ENCODE measurements around the gene TNC.

The TNC gene

DNA sequence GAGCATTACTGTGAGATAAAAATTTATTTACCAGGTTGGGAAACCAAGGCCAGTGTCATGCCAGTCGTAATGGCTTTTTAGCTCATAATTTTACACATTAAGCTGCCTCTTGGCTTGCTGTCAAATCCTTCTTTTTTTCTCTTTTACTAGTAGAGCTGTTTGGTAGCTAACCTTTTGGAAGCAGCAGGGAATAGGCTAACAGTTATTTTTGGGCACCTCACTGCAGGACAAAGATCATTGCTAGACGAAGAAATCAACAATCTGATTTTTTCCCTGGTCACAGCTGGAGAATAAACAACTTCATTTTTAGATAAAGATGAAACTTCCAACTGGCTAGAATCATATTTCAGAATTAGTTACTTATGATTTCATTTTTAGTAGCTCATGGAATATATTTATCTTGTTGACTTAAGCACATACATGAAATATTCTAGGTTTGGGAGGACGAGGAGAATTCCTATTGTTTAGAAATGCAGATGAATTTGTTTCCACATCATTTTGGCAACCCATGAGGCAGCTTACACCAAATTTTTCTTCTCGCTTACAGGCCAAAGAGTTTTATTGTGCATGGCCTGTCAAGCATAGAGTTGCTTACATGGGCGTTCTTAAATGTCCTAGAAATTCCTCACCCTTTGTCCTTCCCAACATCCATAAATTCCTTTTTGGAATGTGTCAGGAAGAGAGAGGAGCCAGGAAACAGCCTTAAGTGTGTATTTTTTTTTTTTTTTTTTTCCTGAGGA is 19.6 kb downstream of the TNC start:
- DNase-seq = no peak

- DNase-seq = no peak
Measured at GRCh38 chr9:115093520-115093919, 24.4 kb downstream of the TNC start.

- no peak for DNase-seq
Measured at GRCh38 chr9:115090486-115090885, 27.5 kb downstream of the TNC start.

- DNase-seq = no peak
Measured at GRCh38 chr9:115088860-115089259, 29.1 kb downstream of the TNC start.

GRCh38 chr9:115086886-115087285 is 31.1 kb downstream of the TNC start:
- DNase-seq = no peak

- no peak for DNase-seq
Measured at GRCh38 chr9:115086461-115086860, 31.5 kb downstream of the TNC start.

GRCh38 chr9:115085773-115086377 is 32.1 kb downstream of the TNC start:
- DNase-seq = no peak

DNA sequence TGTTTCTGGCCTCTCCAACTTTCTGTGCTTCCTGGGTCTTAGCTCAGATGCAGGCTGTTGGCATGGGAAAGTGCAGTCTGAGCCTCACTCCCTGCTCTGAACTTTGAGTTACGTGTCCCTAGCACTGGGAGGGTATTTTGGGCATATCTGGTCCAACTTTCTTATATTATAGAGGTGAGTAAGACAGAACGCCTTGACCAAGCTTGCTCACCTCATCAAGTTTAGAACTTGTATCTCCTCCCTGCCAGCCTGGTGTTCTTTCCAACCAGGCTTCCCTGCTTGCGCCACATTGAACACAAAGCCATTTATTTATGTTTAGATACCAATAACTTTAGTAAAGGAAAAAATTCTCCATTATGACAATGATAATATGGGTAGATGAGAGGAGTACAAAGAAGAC is 33.2 kb downstream of the TNC start:
- no peak for DNase-seq

- DNase-seq = no peak
Measured at GRCh38 chr9:115084157-115084556, 33.8 kb downstream of the TNC start.

- no peak for DNase-seq
Measured at GRCh38 chr9:115080242-115080641, 37.7 kb downstream of the TNC start.

DNA sequence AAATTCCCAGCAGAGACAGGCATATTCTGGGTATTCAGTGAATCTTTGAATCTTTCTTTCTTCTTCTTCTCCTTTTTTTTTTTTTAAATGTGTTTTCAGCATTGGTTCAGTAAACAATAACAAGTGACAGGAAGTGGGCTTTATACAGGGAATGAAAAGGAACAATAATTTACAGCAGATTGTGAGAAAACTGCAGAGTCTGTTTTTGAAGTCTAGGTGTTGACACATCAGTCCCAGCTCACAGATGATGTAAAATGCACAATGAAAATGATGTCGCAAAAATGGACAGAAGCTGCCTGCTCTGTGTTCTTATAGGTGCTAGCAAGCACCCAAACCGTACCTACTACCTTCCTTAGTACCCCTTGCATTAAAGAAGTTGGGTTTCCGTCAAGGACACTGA is 38.8 kb downstream of the TNC start:
- no peak for DNase-seq

GRCh38 chr9:115073456-115073855 is 44.5 kb downstream of the TNC start:
- DNase-seq = no peak

- no peak for DNase-seq
Measured at GRCh38 chr9:115071176-115071575, 46.8 kb downstream of the TNC start.

GRCh38 chr9:115069771-115070170 is 48.2 kb downstream of the TNC start:
- DNase-seq = no peak

DNA sequence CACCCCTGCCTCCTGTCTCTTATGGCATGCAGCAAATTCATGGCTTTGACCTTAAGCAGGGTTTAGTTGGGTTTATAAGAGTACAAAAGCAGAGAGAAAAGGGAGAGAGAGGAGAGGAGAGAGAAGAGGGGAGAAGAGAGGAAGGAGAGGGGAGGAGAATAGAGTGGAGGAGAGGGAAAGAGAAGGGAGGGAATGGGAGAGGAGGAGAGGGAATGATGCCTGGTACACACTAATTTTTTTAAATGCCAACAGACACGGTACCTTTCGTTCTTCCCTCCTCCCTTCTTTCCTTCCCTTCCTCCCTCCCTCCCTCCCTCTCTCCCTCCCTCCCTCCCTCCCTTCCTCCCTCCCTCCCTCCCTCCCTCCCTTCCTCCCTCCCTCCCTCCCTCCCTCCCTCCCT is 48.7 kb downstream of the TNC start:
- no peak for DNase-seq

GRCh38 chr9:115068031-115068430 is 49.9 kb downstream of the TNC start:
- DNase-seq = no peak

DNA sequence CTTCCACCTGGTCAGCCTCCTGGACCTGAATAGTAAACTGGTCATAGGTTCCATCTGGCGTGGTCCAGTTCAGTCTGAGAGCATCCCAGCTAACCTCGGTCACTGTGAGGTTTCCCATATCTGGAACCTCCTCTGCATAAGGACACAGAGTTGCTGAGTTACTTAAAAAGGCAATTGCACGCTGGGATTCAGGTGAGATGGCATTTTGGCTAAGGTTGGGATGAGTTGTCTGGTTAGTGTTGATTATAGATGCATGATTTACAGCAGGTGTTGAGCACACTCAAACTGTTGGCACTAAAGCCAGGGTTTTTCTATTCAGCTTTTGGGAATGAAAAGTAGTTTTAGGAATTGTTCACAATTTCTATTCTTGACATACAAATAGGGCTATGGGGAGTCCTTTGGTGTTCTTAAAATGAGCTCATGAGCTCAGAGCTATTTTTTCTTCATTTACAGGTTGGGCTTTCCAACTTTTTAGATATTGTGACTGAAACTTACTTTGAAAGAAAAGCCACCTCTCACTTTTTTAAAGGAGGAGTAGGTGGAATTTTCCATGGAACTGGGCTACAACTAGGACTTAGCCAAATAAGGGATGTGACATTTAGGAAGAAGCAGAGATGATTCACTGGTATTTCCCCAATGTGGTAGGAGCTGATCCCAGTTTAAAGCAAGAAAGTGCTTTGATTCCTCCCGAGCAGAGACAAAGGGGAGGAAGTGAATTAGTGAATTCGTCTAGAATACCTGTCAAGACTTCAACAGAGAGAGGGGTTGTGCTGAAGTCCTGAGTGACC is 54.7 kb downstream of the TNC start:
- DNase-seq = no peak

DNA sequence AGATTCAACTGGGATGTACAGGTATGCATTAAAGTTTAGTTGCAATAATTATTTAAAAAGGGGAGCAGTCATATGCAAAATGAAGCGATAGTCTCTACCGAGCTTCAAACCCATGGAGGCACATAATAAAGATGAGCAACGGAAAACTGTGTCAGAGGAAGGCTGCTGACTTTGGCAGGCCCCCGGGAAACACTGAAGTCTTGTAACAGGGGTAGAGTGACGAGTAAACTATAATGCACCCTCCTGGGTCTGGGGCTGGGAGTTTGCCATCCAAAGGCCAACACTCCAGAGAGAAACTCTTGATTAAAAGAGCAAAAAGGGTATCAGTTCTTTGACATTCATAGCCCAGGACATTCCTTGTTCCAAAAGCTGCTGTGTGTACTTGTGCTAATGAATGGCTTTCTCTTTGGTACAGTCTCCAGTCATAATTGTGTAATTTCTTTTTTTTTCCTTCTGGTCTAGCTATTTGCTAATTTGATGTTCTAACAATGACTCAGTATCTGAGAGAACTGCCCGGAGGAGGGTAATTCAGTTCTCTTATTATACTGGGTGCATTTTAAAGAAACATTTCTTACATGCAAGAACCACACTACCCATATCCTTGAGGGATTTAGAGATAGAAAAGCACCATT is 59.2 kb downstream of the TNC start:
- DNase-seq = no peak

DNA sequence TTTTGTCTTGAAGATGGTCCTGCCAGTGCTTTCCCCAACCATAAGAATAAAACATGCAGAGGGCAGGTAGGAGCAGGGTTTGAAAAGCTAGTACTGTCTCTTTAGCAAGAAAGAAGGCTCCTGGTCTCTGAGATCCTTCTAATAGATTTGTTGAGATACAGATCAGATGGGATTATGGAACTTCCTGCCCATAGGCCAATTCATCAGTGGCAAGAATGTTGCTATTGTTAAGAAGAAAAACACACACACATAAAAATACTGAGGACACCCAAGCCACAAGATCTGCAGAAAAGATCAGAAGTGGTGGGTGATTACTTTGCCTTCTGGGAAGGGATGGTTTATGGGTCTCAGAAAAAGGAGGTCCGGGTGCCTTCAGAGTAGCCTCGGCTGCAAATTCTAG is 59.8 kb downstream of the TNC start:
- no peak for DNase-seq

- no peak for DNase-seq
Measured at GRCh38 chr9:115057559-115057958, 60.4 kb downstream of the TNC start.

DNA sequence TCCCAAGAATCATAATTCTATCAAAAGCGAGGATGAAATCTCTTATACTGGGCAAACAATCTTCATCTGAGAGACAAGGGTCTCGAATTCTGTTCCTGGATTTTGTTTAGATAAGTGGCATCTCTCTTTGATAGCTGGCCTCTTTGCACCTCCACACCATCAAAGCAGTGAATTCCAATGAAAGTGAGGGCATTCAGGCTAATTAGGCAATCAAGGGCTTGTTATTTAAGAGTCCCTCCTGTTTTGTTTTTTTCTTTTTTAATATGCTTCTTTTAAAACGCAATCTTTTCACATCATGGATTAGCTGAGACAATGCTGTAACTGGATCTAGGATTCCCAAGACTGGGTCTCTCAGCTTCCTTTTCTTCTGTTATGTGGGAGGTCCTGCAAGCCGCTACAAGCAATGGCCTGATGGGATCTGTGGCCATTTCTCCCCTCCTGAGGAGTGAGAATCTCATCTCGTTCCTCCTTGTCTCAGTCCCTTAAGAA is 67.9 kb downstream of the TNC start:
- DNase-seq = no peak

DNA sequence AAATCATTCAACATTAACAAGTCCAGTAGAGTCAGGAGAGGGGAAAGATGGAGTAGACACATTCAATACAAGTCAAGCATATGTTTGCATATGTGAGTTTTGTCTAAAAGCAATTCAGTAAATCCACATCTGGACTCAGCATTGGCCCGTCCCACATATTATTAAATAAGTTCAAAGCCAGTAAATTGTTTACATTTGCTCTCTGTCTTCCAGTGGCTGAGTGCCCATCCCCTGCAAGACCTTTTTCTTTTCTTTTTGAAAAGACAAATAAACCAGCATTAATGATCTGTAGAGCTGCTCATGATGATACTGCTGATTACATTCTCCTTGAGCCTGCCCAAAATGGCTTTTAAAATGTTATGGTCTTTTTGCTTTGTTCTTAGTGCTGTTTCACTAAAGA is 71.1 kb downstream of the TNC start:
- DNase-seq = no peak

- no peak for DNase-seq
Measured at GRCh38 chr9:115046199-115046598, 71.8 kb downstream of the TNC start.

DNA sequence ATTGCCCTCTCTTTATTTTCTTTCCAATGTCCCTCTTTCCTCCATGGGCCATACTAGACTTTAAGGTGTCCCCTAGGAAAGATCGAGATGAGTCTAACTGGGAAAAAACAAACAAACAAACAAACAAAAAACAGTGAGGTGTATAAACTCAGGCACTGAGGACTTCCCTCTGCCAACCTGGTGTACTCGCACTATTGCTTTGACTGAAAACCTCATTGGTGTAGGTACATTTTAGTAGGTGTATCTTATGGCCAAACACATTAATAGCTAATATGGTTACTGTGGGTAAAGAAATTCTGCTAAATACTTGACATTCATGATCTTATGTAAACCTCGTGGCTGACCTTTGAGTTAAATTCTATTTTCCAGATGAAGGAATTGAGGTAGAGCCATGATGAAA is 74.3 kb downstream of the TNC start:
- no peak for DNase-seq

All from activated CD4-positive, alpha-beta T cell treated with anti-CD3 and anti-CD28 coated beads, Interleukin-2, Interleukin-6, amounts not matched to agents 100 ng/mL and 50 ng/mL, durations not matched to agents 16 hours and 8 hours (primary cell).